Measurements from ENCODE around the gene SLC6A11.

DNA sequence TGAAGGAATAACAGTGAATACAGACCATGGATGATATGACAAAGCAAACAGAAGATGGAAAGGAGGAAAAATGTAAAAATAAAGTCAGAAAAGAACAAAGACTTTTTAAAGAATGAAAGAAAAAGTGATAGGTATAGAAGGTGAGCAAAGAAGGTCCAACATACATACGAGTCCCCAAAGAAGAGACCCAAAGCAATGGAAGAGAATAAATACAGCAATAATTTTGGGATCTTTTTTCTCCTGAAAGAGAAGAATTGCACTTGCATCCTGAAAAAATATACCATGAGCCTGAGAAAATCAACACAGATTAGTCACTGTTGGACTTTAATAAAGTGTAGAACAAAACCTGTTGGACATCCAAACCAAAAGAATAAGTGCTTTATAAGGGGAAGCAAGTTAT is 91.2 kb downstream of the SLC6A11 start:
- TF ChIP-seq POLR2A (IDR thresholded peaks at IDR 0.05) (no peak), CTCF (IDR thresholded peaks at IDR 0.05) (no peak)
